ENCODE measurements around the gene KRT76.

DNA sequence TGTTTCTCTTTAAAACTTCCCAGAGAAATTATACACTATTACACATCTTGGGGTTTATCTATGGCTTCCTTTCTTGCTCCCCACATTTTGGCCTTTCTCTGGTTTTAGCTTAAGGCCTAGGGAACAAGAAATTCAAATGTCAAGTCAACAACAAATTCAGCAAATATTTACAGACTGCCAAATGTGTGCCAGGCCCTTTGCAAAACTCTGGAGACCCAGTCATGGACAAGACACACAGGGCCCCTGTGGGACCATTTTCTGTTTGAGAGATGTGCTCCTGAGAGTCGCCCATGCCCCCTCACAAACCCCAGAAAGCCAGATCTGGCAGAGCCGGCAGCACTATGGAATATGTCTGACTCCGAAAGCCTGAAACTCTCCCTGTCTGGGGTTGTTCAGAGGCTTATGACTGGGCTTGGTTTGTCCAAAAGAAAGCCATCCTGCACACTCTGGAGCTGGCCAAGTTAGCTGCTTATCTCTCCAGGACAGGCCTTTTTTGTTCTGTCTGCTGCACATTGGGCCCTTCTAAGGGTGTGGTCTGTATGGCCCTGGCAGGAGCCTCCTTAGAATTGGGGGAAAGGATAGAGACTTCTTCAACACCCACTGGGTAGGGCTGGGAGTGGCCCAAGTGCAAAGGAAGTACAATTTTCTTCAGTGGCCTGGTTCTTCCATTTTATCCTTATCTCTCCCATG is 19.8 kb upstream of the KRT76 start:
- TF ChIP-seq CTCF (IDR thresholded peaks at IDR 0.05 in 2 of 3, conservative IDR thresholded peaks at IDR 0.05 in 1 of 3; ENCODE audit: control insufficient read depth in 2 of 3, extremely low read depth in 1 of 3, insufficient read depth in 1 of 3, low read depth in 3 of 3, low read length in 3 of 3) (no peak), FOXK2 (IDR thresholded peaks at IDR 0.05) (no peak), HDGF (IDR thresholded peaks at IDR 0.05) (no peak), CREM (IDR thresholded peaks at IDR 0.05; ENCODE audit: low read depth) (no peak), POLR2A (IDR thresholded peaks at IDR 0.05; ENCODE audit: low read depth, low read length) (no peak), NFYB (IDR thresholded peaks at IDR 0.05; ENCODE audit: insufficient read depth, low read depth, low read length) (no peak)

Measured in GM12878 (cell line).